Endothelial cell of umbilical vein (primary cell): ENCODE measurements around the gene THBS1. TPM values are rescaled to one million over a fixed set of nuclear protein-coding genes. Genes with fewer than 3 reads are reported as not detected.

Experiments
- BruUV-seq: library from RNA; stranded (reverse); fragments of 400-500 nt; replicated peaks from 2 replicates; lab custom pipeline; 2021; lab: Mats Ljungman, UMichigan
- CTCF ChIA-PET: fragments of 300-600, 350-600 bp; sonication (Branson Sonifier 250); formaldehyde crosslinking; loops from one replicate; lab custom pipeline; 2021; ENCODE audit warnings: antibody characterized with exemption, inconsistent platforms; lab: Charles Lee
- POLR2A ChIA-PET: fragments of 300-600, 350-600 bp; sonication (Branson Sonifier 250); formaldehyde crosslinking; loops from one replicate; lab custom pipeline; 2021; ENCODE audit warnings: antibody characterized with exemption, inconsistent platforms; lab: Charles Lee
- DNase-seq: peaks from one replicate; pipeline ENCODE4 v3.0.0-alpha.2; 2011; ENCODE audit warnings: low read depth, low spot score
- FAIRE-seq: peaks from 2 replicates; lab custom pipeline; 2011; peaks lifted over from hg19 to GRCh38; lab: Jason Lieb, UNC
- H2AFZ ChIP-seq: 2 replicates; pipeline ENCODE4 v1.6.0; 2012; ENCODE audit warnings: low read depth, low read length, control low read depth, inconsistent platforms
- H3K27ac ChIP-seq: 2 replicates; pipeline ENCODE4 v1.5.1; 2011; ENCODE audit warnings: low read depth, mild to moderate bottlenecking, control low read depth, low read length, moderate library complexity; ENCODE audit not compliant: insufficient read depth
- H3K27me3 ChIP-seq, 2 experiments: 2 replicates each; pipeline versions ENCODE4 v1.6.0 to v1.6.1; 2011; ENCODE audit warnings: low read length in 2 of 2, mixed read lengths in 1 of 2; ENCODE audit not compliant: control insufficient read depth in 2 of 2, insufficient read depth in 2 of 2
- H3K36me3 ChIP-seq, 2 experiments: 2 replicates in 1 of 2; 3 replicates in 1 of 2; pipeline ENCODE4 v1.5.1; 2011; ENCODE audit warnings: low read length in 2 of 2, mild to moderate bottlenecking in 1 of 2, moderate library complexity in 1 of 2; ENCODE audit not compliant: control insufficient read depth in 2 of 2, insufficient read depth in 2 of 2; ENCODE audit errors: extremely low read depth in 1 of 2
- H3K4me1 ChIP-seq: 3 replicates; pipeline ENCODE4 v1.5.1; 2011; ENCODE audit warnings: mild to moderate bottlenecking, low read length; ENCODE audit not compliant: control insufficient read depth, insufficient read depth; ENCODE audit errors: extremely low read depth
- H3K4me2 ChIP-seq: 2 replicates; pipeline ENCODE4 v1.6.1; 2011; ENCODE audit warnings: low read length, control low read depth, mixed read lengths; ENCODE audit not compliant: insufficient read depth
- H3K4me3 ChIP-seq, 3 experiments: fragments of 200-600 bp in 1 of 3; sonication (generic), shearing (Covaris generic) in 1 of 3; replicated peaks in 1 of 3; 2 replicates each; pipeline ENCODE4 v1.5.1; 2011 to 2016; ENCODE audit warnings: control low read depth in 3 of 3, low read length in 3 of 3, mild to moderate bottlenecking in 2 of 3, inconsistent platforms in 1 of 3, low read depth in 1 of 3, moderate library complexity in 1 of 3; ENCODE audit not compliant: insufficient read depth in 1 of 3
- H3K79me2 ChIP-seq: 2 replicates; pipeline ENCODE4 v1.6.0; 2012; ENCODE audit warnings: low read length, inconsistent platforms; ENCODE audit not compliant: control insufficient read depth, insufficient read depth
- H3K9ac ChIP-seq: replicated peaks from 2 replicates; pipeline ENCODE3; 2011; ENCODE audit warnings: low read length, control low read depth; ENCODE audit not compliant: insufficient read depth; ENCODE audit errors: extremely low read depth
- H3K9me1 ChIP-seq: replicated peaks from 3 replicates; pipeline ENCODE4 v1.6.0; 2011; ENCODE audit warnings: mild to moderate bottlenecking, low read length; ENCODE audit not compliant: control insufficient read depth, insufficient read depth; ENCODE audit errors: extremely low read depth
- H3K9me3 ChIP-seq: replicated peaks from 2 replicates; pipeline ENCODE4 v1.5.1; 2012; ENCODE audit warnings: low read length, inconsistent platforms; ENCODE audit not compliant: control insufficient read depth, insufficient read depth
- H4K20me1 ChIP-seq: replicated peaks from 2 replicates; pipeline ENCODE3; 2011; ENCODE audit warnings: mild to moderate bottlenecking, low read length; ENCODE audit not compliant: control insufficient read depth, insufficient read depth; ENCODE audit errors: extremely low read depth
- EZH2 ChIP-seq: IDR thresholded peaks from 2 replicates; pipeline ENCODE4 v1.6.1; 2012; ENCODE audit warnings: borderline replicate concordance, low read depth, mild to moderate bottlenecking, moderate library complexity, low read length, inconsistent platforms; ENCODE audit not compliant: severe bottlenecking
- FOS ChIP-seq: IDR thresholded peaks from 2 replicates; pipeline ENCODE4 v1.6.1; 2011; ENCODE audit warnings: mild to moderate bottlenecking, low read length, moderate library complexity, borderline replicate concordance; ENCODE audit not compliant: insufficient read depth
- GATA2 ChIP-seq: IDR thresholded peaks from 2 replicates; pipeline ENCODE4 v1.7.0; 2011; ENCODE audit warnings: low read depth, mild to moderate bottlenecking, moderate library complexity, mixed read lengths, low read length; ENCODE audit not compliant: insufficient read length, insufficient read depth
- JUN ChIP-seq: IDR thresholded peaks from 2 replicates; pipeline ENCODE4 v1.6.1; 2011; ENCODE audit warnings: borderline replicate concordance, low read depth; ENCODE audit not compliant: insufficient read length, insufficient read depth
- MYC ChIP-seq: IDR thresholded peaks from one replicate; pipeline ENCODE4 v1.6.1; 2011; ENCODE audit warnings: mild to moderate bottlenecking, low read depth, low read length
- POLR2A ChIP-seq: IDR thresholded peaks from 2 replicates; pipeline ENCODE4 v1.6.1; 2012; ENCODE audit warnings: low read depth, mild to moderate bottlenecking, control low read depth, low read length
- POLR2AphosphoS5 ChIP-seq: IDR thresholded peaks from 2 replicates; pipeline ENCODE4 v1.6.1; 2012; ENCODE audit warnings: low read depth, mild to moderate bottlenecking, control low read depth, low read length, moderate library complexity; ENCODE audit not compliant: insufficient read depth
- dilution Hi-C: fragments of 300-500 bp; cut with MboI; formaldehyde crosslinking; loops from one replicate; pipeline ENCODE4 v1.15.0; 2019; ENCODE audit warnings: low sequenced_read_pairs; ENCODE audit not compliant: extremely low pct_ligation_motif_present
- intact Hi-C: fragments of 100-400 bp; cut with micrococcal nuclease; formaldehyde crosslinking; loops from one replicate; pipeline ENCODE4 v1.10.0; 2022
- polyA plus RNA-seq, 4 experiments: library from polyadenylated mRNA; depleted of rRNA in 3 of 4; stranded (reverse) in 3 of 4; unstranded in 1 of 4; fragments of >200 nt; gene quantifications; 2 replicates each; pipeline versions ENCODE4 v1.2.1 to v1.2.3, GENCODE V29; 2011 to 2012; ENCODE audit warnings: missing spikeins in 1 of 4
- total RNA-seq: library from RNA; stranded (reverse); gene quantifications from 2 replicates; pipeline ENCODE4 v1.2.3, GENCODE V29; 2021
- TF ChIP-seq, protein P1 (sequence below), 2 donors: IDR thresholded peaks; 1 replicate in 1 of 2; 2 replicates in 1 of 2; pipeline ENCODE4 v1.5.1; 2011; ENCODE audit warnings: low read length in 2 of 2, mild to moderate bottlenecking in 2 of 2, moderate library complexity in 2 of 2, control low read depth in 1 of 2, inconsistent platforms in 1 of 2, low read depth in 1 of 2; ENCODE audit not compliant: insufficient read depth in 1 of 2; ENCODE audit errors: extremely low read depth in 1 of 2
- TF ChIP-seq, protein P2 (sequence below): IDR thresholded peaks from 2 replicates; pipeline ENCODE4 v1.6.1; 2011; ENCODE audit not compliant: insufficient read depth, insufficient read length

THBS1 gene
- total and polyA plus RNA-seq, 2 donors (not counting 3 experiments of a cell fraction or from before 2014, with no cell fraction given) = 6,293 to 8,883 TPM

DNA sequence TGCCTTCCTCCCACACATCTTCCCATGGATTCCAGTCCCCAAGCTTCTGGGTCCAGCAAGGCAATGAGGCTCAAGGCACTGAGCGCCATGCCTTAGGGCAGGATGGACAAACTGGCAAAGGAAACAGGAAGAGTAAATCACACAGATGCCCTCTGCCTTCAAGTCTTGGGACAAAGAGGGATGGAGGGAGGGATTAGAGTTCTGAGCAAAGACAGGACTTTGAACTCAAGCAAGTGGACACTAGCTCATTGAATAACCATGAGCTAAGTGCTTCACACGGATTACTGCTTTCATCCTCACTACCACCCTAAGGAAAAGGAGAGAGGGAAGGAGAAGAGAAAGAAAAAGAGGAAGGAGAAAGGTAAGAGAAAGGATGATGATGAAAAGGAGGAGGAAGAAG, 7.6 kb upstream of the THBS1 start:
- TF ChIP-seq POLR2AphosphoS5 (no peak), EZH2 (no peak), MYC (no peak), GATA2 (no peak), JUN (no peak), FOS (no peak), POLR2A (no peak)
- TF ChIP-seq, protein P1, sequence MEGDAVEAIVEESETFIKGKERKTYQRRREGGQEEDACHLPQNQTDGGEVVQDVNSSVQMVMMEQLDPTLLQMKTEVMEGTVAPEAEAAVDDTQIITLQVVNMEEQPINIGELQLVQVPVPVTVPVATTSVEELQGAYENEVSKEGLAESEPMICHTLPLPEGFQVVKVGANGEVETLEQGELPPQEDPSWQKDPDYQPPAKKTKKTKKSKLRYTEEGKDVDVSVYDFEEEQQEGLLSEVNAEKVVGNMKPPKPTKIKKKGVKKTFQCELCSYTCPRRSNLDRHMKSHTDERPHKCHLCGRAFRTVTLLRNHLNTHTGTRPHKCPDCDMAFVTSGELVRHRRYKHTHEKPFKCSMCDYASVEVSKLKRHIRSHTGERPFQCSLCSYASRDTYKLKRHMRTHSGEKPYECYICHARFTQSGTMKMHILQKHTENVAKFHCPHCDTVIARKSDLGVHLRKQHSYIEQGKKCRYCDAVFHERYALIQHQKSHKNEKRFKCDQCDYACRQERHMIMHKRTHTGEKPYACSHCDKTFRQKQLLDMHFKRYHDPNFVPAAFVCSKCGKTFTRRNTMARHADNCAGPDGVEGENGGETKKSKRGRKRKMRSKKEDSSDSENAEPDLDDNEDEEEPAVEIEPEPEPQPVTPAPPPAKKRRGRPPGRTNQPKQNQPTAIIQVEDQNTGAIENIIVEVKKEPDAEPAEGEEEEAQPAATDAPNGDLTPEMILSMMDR (IDR thresholded peaks at IDR 0.05; ENCODE audit: extremely low read depth in 1 of 2, insufficient read depth in 1 of 2, low read depth in 1 of 2, low read length in 2 of 2) = no peak
- TF ChIP-seq, protein P2, sequence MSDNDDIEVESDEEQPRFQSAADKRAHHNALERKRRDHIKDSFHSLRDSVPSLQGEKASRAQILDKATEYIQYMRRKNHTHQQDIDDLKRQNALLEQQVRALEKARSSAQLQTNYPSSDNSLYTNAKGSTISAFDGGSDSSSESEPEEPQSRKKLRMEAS = no peak
- H2AFZ ChIP-seq = peak overlapping the region; percentile 5
- intact Hi-C loops = no loop called here
- no peaks in the 10 kb centered on the region for H4K20me1 ChIP-seq
- no peak for FAIRE-seq
- no peaks in the 10 kb centered on the region for H3K27me3 ChIP-seq
- no peaks in the 10 kb centered on the region for H3K9me3 ChIP-seq
- POLR2A ChIA-PET = no interaction called here
- DNase-seq = no peak
- no peak overlapping the region for H3K4me2 ChIP-seq
- H3K27ac ChIP-seq = no peak overlapping the region
- CTCF ChIA-PET = no interaction called here
- BruUV-seq = no TSS peak
- H3K79me2 ChIP-seq = no peaks in the 10 kb centered on the region
- H3K36me3 ChIP-seq = no peaks in the 10 kb centered on the region
- H3K4me3 ChIP-seq = no peak overlapping the region
- H3K9ac ChIP-seq = no peak overlapping the region
- dilution Hi-C loops = no loop called here
- no peaks in the 10 kb centered on the region for H3K9me1 ChIP-seq
- peaks cover 3% of the 10 kb centered on the region for H3K4me1 ChIP-seq
